Activated CD8-positive, alpha-beta memory T cell treated with anti-CD3 and anti-CD28 coated beads for 4 hours (primary cell): Measurements from ENCODE around the gene PLCB4.

Experiments used
- DNase-seq, 2 donors: peaks; one replicate each; pipeline ENCODE4 v3.0.0-alpha.2; 2020; ENCODE audit warnings: low read depth in 2 of 2

PLCB4 gene

DNA sequence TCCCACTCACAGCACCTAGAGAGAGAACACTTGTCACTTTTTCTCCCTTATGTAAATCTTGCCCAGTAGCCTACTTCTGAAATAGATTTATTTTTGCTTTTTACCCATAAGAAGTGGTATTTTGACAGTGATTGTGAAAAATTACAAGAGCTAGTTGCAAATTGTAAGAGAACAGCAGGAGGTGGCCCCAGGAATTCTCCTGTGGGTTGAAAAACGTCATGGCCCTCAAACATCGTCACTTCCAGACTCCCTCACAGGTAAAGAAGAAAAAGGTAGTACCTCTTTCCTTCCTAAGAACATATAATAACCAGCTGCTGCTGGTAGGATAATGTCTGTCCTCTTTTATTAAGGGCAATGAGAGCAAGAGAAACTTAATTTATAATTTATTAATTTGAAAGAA lies 376.0 kb downstream of the PLCB4 start:
- DNase-seq = no peak

DNA sequence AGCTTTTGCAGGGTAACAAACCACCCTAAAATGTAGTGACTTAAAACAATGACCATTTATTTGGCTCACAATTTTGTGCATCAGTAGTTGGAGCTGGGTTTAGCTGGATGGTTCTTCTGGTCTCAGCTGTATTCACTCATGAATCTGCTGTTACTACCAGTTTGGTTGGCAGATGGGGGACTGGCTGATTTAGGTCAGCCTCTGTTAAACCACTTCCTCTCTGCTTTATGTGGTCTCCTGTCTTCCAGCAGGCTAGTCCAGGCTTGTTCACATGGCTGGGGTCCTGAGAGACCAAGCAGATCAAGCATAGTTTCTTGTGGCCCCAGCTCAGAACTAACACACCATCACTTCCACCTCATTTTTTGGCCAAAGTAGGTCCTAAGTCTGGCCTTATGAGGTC lies 378.3 kb downstream of the PLCB4 start:
- DNase-seq = no peak

DNA sequence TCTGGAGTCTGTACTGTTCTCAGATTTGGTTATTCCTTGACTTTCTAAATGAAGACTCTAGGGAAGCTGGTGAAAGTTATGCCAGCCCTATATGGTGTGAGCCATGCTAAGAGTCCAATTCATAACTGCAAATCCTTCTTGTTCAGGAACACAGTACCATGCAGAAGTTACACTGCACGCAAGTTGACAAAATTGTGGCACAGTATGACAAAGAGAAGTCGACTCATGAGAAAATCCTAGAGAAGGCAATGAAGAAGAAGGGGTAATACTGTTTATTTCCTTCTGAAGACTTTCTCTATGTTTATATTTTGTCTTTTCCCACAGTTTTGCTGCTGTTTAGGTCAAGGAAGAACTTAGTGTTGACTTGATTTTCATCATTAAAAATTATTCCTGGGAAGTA lies 384.3 kb downstream of the PLCB4 start:
- no peak for DNase-seq

DNA sequence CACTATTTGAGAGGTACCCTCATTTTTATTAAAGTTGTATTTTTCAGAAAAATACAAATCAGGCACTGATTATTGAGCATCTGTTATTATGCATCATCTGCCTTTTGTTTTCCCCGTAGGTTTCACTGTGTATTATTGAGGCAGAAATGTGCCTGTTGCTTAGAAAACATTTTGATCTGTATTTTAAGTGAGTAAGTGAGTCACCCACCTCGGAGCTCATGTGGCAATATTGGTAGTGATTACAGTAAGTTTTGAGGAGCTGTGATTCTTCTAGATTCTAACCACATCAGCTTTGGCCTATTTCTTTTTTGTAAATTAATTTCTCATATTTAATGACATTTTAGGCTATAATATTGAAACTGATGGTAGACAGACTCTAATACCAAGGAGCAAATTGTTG lies 385.9 kb downstream of the PLCB4 start:
- no peak for DNase-seq

DNA sequence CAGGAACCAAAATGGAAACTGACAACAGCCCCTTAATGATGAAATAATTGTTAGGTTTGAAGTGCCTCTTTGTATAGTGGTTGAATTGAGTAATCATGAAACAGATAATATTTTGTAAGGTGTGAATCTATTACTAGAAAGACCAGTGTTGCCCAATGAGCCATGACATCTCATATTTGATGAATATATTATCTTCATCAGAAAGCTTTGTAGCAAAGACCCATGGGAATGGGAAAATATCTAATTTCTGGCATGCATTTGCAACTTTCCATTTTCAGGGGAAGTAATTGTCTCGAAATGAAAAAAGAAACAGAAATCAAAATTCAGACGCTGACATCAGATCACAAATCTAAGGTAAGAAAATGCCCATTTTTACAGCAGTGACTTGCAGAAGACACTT lies 388.2 kb downstream of the PLCB4 start:
- DNase-seq = no peak

DNA sequence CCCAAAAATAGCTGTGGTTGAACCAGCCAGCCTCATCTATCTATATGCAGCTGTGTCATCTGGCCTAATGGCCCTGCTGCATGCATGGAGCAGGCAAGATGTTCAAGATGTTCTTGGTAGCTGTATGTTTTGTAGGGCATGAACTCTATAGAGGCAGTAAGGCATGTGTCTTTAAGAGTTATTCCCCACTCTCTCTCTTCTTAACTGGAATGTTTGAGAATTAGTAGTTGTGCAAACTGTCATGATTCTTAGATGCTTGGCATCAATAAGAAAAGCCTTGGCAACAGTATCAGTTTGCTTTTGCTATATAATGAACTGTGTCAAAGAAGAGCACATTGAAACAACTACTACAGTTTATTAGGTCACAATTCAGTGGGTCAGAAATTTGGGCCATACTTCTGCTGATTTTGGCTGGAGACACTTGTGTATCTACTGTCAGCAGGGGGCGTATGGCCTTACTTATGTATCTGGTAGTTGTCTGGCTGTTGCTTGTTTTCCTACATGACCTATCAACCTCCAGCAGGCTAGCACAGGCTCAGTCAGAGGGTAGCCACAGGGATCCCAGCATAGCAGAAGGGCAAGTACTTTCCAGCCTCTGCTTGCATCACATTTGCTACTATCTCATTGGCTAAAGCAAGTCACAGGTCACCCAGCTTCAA lies 389.4 kb downstream of the PLCB4 start:
- no peak for DNase-seq

DNA sequence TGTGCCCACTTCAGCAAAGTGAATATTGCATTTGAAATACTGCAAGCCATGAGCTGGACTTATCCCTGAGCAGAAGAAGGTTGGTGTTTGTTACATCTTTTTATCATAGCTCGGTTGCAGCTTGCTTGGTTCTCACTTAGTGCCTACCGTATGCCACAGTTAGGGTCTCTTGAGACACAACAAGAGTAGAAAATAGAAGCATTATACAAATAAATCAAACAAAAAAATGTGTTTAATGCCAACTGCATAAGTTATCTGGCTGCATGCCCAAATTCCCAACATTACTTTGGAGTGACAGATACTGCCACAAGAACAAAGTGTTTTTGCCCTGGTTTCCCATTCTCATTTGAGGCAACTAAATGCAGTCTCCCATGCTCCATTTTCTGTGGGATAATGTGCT lies 391.6 kb downstream of the PLCB4 start:
- no peak for DNase-seq

DNA sequence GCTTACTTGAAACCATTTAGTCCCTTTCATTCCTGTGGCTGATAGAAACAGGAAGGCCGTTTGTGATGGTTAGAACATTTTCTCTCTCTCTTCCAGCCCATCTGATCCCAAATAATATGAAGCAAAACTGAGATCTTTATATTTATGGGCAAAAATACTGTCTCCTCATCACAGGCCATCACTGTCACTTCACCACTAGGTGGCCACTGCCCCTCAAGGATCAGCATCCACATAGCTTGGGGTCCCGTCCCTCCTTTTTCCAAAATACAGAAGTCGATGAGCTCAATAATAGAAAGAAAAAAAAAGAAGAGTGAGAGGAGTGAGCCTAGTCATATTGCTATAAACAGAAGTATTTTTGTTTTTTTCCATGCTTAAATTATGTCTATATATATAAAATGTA lies 399.1 kb downstream of the PLCB4 start:
- DNase-seq = no peak

DNA sequence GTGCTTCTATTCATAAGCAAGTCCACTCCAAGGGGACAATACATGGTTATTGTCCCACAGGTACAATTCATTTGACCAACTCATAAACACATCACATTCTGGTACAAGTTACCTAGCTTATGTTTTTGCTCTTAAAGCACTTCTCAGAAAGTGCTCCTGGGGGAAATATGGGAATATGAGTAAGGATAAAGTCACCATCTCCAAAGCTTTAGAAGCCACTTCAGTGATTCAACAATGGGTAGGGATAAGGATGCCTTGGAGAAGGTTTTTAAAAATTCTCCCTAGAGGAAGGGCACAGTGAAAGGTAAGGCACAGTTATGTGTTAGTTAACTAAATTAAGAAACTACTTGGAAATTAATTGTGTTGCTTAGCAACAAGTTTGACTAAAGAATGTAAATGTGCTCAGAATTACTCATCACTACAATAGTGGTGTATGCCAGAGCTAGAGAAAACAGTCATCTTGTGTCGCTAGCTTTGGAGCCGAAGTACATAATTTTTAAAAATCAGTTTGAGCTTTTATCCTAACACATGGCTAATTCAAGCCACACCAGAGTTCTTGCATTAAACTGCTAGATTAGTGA lies 406.0 kb downstream of the PLCB4 start:
- DNase-seq = no peak

DNA sequence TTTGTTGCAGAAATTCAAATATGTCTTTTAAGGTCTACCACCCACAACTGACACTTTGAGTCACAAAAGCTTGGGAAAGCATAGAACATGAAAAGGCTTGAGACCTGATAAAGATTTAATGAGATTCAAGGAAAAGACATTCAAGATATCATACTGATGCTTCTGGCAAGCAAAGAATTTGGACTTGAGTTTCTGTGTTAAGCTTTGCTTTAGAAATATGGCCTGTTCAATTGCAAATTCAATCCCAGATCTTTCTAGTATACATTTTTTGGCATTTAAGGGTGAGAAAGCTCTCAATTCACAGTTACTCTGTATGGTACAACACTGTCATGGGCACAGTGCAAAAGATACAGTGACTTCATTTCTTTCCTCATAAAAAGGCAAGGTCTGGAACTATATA lies 406.6 kb downstream of the PLCB4 start:
- no peak for DNase-seq

DNA sequence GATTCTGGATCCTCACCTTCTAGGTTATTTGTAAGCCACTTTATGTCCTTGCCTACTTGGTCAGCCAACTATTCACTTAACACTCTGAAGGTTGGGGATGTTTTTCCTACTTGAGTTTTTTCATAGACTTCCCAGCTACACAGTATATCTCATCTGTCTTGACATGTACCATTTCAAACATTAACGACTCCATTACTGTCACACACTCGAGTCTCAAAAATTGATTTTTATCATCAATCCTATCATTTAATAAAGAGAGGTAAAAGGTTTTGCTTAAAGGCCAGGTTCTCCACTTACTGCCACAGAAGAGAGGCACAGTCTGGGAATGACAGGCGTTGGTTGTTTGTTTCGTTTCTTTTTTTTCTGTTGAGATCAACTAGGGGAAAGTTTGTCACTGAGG lies 407.3 kb downstream of the PLCB4 start:
- no peak for DNase-seq

DNA sequence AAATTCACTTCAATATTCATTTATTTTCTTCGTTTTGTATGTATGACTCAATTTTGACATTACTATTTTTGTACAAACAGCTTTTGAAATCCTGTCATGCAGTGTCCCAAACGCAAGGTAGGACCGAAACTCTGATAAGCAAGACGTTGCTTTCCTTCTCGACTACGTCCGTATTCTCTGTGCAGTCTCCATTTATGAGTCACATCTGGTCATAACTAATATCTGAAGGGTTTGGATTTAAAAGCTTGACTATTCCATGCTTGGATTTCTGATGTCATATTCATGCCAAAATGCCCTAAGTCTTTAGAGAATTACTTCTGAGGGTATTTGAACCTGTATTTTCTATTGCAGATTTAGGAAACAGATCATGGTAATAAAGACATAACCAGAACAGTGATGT lies 407.8 kb downstream of the PLCB4 start:
- no peak for DNase-seq

DNA sequence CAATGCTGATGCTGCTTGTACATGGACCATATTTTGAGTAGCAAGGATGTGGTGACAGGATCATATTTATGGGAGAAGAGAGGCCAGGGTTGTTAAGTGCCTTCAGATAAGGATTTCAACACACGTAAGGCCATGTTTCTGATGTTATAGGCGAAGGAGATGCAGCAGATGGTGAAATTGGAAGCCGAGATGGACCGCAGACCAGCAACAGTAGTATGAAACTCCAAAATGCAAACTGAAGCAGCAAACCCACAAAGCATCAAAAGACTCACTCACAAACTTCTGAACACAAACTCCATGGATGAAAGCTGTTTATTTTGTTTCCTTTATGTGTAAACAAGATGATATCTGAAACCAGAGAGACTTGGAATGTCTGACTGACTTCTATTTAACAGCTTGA lies 409.9 kb downstream of the PLCB4 start:
- no peak for DNase-seq

DNA sequence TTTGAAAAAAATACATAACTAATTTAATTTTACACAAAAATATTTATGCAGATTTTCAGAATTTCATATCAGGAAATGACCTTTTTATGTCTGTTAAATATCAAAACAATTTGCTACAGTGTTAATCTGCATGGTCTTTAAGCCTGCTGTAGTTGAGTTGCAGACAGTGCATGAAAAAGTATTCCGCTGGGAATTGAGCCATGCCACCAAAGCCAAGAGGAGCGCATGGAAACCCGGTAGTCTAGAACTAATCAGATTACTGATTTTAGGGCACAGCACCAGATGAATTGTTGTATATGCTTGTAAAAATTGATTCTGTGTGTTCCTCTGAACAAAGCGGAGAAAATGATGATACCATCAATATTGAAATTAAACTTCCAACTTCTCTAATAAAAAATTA lies 411.2 kb downstream of the PLCB4 start:
- DNase-seq = no peak

DNA sequence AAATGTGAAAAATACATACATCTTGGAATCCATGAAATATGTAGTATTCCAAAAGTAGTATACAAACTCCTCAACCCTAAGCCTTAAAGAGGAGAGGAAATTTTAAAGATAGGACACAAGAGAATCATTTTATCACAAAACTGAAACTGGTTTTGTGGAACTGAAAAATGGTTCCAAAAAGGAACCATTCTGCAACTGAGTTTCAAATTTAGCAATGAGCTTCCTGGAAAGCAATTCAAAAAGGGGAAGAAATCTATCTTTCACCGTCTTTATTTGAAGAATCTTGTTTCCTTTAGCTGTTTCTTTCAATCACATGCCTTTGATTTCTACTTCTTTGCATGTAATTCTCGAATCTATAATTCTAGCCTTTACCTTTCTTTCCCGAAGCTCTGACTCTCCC lies 413.3 kb downstream of the PLCB4 start:
- no peak for DNase-seq

DNA sequence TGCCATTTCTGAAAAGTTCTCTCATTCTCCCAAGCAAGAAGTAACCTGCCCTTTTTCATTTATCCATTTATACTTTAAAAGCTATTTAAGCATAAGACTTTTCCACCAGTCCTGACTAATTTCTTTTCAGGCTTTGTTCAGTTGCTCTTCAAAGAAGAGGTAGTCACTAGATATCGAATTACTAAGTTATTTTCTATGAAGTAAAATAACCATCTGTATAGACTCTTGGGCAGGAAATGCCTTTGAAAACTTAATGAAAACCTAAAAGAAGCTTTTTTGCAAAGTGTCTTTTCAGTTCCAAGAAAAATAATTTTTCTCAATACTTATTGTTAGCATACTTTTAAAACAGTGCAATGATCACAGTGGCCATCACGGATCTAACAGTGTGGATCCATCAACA lies 414.2 kb downstream of the PLCB4 start:
- DNase-seq = no peak

DNA sequence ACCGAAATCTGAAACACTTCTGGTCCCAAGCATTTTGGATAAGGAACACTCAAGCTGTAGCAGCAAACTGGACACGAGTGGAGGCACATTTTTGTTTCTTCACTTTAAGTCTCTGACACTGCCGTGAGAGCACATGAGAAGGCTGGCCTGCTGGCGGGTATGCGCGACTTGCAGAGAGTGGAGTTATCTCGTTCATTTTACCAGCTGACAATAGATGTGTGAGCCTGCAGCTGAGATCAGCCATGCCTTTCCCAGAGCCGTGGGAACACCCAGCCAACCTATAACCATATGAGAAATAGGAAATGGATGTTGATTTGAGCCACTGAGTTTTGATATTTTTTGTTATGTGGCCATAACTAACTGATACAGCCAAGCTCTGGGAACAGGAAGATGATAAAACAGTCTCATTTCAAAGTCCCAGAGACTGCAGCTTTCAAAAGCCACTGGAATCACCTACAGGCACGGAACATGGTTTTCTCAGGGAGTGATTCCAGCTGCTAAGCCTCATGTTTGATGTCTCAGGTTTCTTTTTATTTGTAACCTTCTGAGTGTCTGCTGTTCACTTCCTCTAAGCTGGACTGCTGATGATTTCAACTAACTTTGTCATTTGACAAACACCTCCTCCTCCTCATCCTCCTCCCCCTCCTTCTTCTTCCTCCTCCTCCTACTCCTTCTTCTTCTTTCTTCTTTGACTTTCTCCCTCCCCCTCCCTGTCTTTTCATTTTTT lies 416.9 kb downstream of the PLCB4 start:
- no peak for DNase-seq

DNA sequence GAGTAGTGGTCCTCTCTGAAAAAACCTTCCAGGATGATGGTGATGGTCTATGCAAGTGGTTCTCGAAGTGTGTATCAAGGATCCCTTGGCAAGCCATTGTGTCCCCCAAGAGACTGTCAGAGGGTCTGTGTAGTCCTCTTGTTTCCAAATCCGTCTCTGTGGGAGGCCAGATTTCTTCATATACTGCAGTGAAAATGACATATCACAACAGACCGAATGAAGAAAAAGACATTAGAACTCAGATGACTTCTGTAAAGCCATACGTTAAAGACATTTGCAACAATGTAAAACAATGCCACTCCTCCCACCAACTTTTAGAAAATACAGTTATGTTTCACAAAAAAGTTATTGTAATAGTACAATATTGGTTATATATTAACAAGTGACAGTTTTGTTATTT lies 418.3 kb downstream of the PLCB4 start:
- no peak for DNase-seq

DNA sequence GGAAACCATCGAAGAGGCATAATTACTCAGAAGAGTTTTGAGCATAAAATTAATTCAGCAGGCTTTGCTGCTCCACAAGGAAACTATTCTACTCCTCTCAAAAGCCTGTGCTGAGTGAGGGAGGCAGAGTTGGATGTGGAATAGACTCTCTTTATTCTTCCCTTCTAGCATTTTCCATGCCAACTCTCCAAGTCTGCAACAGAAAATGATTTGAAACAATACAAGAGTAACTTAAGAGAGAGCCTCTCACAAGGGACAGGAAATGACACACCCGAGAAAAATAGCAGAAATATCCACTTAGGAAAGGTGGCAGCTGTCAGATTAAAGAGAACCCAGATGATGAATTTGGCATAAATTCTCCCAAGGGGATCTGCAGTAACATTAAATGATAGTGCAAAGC lies 419.2 kb downstream of the PLCB4 start:
- no peak for DNase-seq

DNA sequence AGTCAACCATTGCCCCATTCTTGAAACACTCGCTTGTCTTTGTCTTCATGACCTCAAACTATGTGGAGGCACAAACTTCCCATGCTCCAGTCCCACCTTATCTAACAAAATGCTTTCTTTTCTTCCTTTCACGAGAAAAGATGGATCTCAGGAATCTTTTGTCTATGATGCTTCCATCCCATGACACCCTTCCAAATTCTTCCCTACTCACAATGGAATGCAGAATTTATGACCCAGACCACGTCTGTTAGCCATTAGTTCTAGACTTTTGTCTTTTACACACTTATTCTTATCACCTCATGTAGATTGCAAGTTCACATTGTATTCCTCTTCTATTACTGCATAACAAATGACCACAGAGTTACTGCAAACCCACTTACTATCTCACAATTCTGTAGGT lies 421.3 kb downstream of the PLCB4 start:
- DNase-seq = no peak

DNA sequence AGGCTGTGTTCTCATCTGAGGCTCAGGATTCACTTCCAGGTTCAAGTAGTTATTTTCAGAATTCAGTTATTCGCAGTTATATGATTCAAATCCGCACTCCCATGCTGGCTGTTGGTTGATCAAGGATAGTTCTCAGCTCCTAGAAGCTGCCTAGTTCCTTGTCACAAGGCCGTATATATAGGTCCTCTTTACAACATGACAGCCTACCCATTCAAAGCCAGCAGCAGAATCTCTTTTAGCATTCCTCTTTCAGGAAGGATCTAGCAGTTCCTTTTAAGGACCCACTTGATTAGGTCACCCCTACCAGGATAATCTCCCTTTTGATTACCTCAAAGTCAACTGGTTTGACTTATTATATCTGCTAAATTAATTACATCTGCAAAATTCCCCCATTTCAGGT lies 421.7 kb downstream of the PLCB4 start:
- no peak for DNase-seq

DNA sequence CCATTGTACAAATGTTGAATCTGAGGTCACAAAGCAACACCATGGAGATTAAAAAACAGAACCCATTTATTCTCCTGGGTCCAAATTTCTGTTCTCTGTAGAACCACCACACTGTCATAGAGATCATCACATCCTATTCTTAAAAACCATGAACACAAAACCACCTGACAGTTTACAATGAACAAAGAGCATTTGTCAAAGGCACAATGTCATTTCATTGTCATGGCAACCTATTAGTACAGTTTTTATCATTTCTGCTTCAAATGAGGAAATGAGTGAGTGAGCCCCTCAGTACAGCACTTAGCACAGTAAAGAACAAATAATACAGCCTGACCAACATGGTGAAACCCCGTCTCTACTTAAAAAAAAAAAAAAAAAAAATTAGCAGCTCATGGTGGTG lies 422.4 kb downstream of the PLCB4 start:
- no peak for DNase-seq

DNA sequence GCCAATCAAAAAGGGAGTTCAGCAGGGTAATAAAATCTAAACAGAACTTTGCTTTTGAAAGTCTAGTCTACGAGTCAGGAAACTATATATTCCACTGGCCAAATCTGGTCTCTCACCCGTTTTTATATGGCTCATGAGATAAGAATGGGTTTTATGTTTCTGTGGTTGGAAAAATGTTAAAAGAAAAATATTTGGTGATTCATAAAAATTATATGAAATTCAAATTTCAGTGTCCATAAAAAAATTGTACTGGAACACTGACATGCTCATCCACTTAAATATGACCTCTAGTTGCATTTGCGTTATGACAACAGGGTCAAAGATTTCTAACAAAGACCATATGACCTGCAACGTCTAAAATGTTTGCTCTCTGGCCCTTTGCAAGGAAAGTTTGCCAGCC lies 423.2 kb downstream of the PLCB4 start:
- DNase-seq = no peak

DNA sequence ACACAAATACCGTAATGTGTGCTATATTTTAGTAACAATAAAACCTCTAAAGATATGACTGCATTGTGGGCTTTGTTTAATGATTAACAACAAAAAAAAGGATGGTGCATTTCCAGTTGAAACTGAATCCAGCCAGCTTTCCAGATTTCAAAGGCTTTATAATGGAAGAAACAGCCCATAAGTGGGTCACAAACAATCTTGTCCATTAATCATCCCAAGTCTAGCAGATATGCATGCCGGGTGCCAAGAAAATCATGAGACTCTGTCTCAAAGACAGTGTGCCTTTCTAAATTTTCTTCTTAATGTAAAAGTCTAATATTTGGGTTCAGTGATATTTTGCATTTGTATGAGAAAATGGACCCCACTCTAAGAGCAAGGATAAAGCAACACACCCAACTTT lies 424.9 kb downstream of the PLCB4 start:
- no peak for DNase-seq
